IPS-11a (cell line): ENCODE data around the gene PNMA6E.

ENCODE experiments used
- H3K4me3 ChIP-seq: one replicate; pipeline ENCODE4 v1.5.1; 2013; ENCODE audit warnings: low read depth, low read length, control low read depth

PNMA6E gene

DNA sequence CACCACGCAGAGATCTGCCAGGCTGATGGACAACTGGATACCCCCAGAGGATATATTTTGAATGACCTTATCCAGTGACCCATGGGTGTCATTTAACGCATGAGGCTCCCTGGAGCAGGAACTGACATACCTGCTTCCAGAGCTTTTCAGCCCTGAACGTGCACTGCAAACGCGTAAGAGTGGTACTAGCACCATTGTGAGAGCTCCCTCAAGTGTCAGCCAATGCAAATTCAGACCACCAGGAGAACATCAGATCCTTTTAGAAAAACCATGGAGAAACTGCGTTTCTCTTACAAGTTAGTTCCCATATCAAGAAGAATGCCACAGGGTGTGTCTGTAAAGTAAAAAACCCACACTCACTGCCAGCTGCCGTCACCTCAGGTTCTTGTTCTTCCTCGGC is 37.4 kb upstream of the PNMA6E start:
- H3K4me3 ChIP-seq: no peak overlapping the region

DNA sequence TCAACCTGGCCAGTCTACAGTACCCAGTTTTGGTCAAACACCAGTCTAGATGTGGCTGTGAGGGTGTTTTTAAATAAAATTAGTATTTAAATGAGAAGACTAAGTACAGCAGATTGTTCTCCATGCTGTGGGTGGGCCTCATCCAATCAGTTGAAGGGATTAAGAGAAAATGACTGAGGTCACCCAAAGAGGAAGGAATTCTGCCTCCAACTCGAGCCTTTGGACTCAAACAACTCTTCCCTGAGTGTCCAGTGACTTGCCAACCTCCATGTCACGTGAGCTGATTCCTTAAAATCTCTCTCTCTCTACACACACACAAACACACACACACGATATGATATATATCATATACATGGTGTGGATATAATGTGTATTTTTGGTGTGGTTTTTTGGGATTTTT is 34.7 kb upstream of the PNMA6E start:
- H3K4me3 ChIP-seq: no peak overlapping the region

DNA sequence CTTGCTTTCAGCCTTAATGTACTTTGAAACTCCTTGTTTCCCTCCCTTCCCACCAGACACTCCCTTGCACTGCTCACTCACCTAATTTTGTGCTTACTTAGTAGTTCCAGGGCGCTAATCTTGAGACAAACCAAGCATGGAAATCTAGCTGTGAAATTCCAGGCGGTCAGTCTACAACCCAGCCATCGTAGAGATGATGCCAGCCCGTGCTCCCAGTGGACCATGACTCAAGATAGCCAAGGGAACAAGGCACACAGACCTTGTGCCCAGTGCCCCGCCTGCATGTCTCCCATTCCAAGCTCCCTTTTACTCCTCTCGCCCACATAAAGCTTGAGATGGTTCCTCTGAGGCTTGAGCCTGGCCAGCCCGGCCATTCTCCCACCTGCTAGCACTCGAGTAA is 33.7 kb upstream of the PNMA6E start:
- no peak overlapping the region for H3K4me3 ChIP-seq

DNA sequence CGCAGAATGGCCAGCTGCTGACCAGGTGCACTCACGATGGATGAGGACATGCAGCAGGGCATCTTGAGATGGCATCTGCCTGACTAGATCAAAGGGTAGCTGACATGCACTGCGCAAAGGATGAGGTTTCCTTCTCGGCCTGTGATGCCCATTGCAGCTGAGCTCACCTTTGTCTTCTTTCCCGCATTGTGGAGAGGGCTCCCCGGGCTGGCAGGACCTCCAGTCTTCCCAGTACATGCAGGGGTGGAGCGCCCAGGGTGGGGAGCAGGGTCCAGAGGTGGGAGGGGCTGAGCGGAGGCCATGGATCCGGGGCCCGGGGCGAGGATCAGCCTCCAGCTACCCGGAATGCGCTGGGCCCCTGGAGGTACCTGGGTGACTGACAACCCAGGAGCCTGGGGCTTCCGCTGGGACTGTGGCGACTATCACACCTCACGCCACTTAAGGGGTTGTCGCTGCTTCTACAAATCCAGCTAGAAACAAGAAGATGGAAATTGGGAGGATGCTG is 32.7 kb upstream of the PNMA6E start:
- no peak overlapping the region for H3K4me3 ChIP-seq

DNA sequence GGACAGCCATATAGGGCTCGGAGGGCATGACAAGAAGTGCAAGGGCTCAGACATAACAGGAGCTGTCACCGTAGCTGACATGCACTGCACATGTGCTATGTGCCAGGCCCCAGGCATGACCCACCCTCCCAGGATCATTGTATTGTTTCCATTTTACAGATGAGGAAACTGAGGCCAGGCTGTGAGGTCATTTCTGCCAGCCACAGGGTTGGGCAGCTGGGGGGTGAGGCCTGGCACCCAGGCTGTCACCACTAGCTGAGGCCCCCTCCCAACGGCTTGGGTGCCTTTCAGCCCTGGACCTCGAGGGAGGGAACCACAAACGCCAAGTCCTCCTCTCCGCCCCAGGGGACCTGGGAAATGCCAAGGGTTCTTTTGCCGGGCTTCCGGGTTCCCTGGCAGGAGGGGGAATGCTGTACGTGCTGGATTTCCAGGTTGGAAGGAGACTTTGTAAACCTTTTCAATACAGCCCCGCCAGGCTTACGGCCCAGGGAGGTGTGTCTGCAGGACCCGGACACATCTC is 32.1 kb upstream of the PNMA6E start:
- H3K4me3 ChIP-seq: no peak overlapping the region

DNA sequence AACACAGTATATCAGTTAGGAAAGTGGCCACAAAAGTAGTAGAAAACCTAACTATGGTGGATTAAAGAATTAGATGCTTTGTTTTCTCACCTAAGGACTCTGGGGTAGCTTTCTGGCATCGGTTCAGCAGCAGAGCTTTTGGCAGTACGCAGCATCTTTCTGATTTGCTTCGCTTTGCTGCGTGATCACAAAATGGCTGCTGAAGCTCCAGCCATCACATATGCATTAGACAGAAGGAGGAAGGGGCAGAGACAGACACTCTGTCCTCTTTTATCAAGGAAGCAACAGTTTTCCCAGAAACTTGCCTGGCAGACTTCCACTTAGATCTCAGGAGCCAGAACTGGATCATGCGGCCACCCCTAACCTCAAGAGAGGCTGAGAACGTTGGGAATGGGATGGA is 29.6 kb upstream of the PNMA6E start:
- no peak overlapping the region for H3K4me3 ChIP-seq

DNA sequence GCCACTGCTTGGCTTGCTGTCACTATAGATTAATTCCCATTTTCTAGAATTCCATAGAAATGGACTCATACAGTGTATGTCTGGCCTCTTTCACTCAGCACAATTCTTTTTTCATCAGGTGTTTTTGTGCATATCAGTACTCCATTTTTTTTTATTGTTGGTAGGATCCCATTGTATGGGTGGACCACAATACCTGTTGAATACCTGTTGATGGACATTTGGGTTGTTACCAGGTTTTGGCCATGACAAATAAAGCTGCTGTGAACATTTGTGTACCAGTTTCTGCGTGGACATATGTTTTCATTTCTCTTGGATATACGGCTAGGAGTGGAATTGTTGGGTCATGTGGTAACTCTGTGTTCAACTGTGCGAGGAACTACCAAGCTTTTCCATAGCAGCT is 25.1 kb upstream of the PNMA6E start:
- H3K4me3 ChIP-seq: no peak overlapping the region

DNA sequence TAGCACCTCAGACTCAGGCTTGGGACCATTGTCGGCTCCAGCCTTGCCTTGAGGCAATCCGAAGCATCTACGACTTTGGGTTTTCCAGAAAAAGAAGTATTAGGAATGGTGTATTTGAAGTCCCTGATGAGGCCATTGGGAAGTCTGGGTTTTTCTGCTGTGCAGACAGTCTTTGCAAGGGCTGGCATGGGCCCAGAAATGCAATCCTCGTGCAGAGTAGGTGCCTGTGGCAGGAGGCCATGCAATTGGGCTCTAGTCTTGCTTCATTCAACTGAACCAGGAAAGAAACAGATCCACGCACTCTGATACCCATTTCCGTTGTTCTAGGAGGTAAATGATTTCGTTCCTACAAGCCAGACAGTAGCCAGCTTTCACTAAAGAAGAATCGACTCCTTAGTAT is 22.5 kb upstream of the PNMA6E start:
- no peak overlapping the region for H3K4me3 ChIP-seq

DNA sequence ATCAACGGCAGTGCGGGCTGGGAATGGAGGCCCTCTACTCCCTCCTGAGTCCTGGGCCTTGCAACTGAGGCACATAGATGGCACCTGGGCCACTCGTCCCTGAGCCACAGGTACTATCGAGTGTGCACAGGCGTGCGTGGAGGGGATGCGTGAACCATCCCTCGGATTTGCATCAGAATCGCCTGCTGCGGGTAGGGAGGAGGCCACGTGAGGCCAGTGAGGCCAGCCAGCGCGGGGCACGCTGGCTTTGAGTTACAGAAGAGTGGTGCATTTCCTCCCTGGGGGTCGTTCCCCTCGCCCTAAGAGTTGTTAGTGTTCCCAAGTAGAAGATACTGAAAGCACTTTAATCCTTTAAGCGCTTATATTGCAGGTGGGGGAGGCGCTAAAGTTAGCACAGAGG is 20.7 kb upstream of the PNMA6E start:
- H3K4me3 ChIP-seq: no peak overlapping the region

DNA sequence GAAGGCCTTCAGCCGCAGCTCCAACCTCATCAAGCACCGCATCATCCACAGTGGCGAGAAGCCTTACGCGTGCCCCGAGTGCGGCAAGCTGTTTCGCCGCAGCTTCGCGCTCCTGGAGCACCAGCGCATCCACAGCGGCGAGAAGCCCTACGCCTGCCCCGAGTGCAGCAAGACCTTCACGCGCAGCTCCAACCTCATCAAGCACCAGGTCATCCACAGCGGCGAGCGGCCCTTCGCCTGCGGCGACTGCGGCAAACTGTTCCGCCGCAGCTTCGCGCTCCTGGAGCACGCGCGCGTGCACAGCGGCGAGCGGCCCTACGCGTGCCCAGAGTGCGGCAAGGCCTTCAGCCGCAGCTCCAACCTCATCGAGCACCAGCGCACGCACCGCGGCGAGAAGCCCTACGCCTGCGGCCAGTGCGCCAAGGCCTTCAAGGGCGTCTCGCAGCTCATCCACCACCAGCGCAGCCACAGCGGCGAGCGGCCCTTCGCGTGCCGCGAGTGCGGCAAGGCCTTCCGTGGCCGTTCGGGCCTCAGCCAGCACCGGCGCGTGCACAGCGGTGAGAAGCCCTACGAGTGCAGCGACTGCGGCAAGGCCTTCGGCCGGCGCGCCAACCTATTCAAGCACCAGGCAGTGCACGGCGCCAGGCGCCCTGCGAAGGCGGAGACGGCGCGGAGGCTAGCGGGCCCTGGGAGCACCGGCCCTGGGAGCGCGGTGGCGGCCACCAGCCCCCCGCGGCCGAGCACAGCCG is 19.9 kb upstream of the PNMA6E start:
- H3K4me3 ChIP-seq: no peak overlapping the region

DNA sequence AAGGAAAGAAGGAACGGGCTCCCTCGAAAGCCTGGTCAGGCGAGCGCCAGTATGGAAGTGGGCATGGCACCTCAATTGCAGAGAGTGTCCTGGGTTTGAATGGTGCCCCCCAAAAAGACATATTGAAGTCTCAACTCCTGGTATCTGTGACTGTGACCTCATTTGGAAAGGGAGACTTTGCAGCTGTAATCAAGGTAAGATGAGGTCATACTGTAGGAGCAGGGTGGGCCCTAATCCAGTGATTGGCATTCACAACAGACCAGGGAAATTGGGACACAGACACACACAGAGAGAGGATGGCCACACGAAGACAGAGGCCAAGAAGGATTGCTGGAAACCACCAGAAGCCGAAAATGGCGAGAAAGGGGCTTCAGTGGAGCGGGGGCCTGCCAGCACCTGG is 16.5 kb upstream of the PNMA6E start:
- no peak overlapping the region for H3K4me3 ChIP-seq

DNA sequence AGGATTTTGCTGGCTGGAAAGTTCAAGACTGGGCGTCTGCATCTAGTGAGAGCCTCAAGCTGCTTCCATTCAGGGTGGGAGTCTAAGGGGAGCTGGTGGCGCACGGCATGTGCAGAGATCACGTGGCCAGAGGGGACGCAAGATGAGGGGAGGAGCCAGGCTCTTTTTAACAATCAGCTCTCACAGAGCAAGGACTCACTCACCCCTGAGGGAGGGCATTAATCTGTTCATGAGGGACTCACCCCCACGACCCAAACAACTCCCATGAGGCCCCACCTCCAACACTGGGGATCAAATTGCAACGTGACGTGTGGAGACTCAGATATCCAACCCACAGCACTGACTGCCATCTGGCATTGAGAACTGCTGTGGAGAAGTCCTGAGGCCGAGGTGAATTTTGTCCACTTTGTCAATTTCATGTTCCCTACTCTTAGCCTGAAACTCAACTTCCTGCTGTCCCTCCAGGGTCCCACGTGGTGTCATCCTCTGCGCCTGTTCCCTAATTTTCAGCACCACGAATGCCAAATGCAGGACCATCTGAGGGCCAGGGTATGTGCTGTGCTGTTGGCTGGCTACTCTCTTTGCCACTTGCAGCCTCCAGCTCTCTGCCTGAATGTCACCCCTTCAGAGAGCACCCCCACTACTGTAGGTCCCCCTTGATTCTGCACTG is 15.8 kb upstream of the PNMA6E start:
- no peak overlapping the region for H3K4me3 ChIP-seq

DNA sequence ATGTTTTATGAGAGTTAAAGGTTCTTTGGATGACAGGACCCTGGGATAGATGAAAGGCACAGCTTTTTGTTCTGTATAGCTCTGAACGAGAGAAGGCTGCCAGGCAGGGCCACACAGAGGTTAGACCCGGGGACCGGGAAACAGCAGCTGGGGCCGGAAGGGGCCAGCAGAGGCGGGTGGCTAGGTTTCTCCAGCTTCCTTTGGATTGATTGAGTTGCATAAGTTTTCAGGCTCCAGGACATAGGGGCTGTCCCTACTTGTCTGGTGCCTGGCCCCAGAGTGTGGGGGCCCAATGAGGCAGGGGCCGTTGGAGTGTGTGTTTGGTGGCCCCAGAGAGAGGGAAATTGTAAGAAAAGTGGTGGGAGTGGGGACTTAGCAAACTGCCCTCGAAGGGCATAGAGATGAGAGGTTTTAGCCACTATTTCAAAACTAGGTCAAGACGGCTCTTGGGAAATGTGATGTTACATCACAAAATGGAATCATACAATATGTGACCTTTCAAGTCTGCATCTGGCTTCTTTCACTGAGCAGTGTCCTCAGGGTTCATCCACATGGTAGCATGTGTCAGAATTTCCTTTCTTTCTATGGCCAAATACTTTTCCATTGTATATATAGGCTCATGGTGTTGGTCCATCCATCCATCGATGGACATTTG is 13.8 kb upstream of the PNMA6E start:
- no peak overlapping the region for H3K4me3 ChIP-seq

DNA sequence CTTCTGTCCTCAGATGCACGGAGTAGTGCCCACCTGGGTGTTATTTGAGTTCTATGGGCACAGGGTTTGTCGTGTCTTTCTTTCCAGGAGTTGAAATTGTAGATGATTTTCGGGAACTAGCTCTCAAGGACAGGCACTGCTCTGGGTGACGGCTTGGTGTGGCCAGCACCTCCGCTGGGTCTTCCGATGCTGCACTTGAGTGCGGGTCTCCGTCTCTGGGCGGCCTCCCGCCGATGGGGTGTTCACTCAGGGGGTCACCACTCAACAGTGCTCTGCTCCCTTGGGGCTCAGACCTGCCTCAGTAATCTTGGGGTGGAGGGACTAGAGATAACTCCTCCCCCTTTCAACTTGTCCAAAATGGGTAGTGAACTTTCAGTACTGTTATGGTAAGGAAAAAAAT is 12.6 kb upstream of the PNMA6E start:
- H3K4me3 ChIP-seq: no peak overlapping the region

DNA sequence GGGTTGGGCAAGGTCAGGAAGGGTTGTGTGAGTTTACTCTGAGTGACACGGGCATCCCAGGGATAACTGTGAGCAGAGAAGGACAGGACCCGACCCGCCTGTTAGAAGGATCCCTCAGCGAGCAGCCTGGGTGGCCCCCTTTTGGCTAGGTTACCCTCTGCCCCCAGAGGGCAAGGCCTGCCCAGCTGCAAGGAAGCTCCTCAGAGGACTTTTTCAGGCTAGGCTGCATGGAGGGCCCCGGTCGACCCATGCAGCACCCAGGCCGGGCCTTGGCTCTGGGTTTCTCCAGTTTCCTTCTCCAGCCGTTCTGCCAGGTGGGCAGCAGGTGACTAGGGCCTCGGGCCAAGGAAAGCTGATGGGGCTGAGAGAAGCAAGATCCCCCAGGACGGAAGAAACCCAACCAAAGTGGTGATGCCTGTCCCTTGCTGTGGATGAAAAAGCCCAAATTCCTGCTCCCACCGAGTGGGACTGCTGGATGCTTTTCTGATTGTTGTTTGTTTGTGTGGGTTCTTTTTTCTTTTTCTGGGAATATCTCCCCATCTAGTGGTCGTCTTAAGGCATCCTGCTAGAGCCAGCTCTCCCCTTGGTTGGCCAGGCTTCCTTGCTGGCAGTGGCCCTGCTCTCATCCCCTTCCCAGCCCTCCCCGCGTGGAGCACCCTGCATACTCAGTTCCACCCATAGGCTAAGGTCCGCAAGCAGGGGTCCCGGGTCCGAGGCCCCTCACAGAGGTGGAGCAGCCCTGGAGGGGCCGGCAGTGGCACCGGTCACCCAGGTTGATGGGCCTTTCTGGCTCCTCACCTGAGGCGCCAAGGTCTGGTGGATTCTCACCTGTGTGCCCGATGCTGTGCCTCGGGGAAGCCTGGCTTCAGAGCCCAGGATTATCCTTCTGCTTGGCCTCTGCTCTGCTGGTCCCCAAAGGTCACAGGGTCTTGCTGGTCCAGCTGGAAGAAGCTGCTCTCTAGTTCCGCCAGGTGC is 11.9 kb upstream of the PNMA6E start:
- H3K4me3 ChIP-seq: no peak overlapping the region

DNA sequence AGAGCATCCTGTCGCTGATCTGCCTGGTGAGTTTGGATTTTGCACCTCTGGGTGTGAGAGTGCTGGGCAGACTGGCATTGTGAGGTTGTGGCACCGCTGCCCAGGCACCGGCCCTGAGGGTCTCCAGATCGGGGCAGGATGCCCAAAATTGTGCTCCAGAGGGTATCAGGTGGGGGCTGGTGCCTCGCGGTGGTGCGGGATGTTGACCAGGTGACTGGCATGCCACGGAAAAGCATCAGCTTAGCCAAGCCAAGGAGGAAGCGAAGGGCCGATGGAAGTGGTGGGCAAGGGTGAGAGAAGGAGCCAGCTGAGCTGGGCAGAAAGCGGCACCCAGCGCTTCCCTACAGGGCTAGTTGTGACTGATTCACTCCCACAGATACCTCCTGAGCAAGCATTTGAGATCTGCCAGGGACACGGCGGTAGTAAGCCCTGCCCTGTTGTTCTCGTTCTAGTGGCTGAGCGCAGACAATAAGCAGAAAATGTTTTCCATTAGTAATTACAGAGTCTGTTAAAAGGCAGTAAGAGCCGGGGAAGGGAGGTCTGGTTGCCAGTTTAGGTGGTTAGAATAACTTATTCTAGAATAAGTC is 10.9 kb upstream of the PNMA6E start:
- no peak overlapping the region for H3K4me3 ChIP-seq

DNA sequence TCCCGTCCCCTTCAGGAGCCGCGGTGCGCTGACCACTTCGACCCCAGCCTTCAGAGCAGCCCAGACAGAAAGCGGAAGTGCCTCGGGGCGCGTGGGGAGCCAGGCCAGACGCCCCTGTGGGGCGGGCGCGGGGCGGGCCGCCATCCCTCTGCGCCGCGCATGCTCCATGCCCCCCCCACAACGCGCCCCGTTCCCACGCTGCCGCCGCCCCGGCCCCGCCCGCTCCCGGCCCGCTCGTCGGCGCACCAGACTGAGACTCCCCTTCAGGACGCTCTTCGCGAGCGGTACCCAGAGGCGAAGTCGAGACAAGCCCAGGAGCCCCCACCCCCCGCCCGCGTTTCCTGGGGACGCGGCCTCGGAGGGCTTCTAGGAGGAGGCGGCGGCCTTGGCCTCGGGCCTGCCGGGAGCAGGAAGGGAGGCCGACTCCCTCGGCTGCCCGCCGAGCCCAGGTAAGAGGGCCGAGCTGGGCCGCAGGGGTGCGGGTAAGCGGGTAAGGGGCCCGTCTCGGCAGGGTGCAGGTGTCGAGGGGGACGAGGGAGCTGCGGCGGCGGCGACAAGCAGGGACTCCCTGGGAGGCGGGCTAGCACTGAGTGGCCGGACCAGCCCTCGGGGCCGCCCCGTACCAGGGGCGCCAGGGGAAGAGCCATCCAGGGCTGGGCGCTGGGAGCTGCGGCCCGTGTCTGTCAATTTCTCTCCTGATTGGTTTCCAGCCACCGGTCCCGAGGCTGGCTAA is 10.3 kb upstream of the PNMA6E start, which contains the start of gene ZFP92:
ZFP92 (plus strand) TSS at position 218 of the 733 bp plus-strand sequence. CDS start 6,851 bp downstream, outside the sequence.
- no peak within 1 kb of the TSS for H3K4me3 ChIP-seq

DNA sequence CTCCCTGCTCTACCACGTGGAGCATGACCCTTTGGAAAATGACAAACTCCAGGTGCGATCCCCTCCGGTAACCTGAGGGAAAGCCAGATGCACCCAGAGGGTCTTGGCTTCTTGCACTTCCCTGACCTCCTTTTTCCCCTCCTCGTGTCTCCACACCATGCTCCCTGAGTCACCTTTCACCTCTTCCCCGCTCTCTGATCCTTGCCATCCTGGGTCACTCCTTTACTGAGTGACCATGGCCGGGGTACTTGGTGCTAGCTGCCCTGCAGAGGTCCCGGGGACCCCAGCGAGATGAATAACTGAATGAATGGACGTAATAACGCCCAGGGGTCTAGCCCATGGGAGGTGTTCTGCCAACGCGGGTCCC is 9.7 kb upstream of the PNMA6E start:
- no peak overlapping the region for H3K4me3 ChIP-seq

DNA sequence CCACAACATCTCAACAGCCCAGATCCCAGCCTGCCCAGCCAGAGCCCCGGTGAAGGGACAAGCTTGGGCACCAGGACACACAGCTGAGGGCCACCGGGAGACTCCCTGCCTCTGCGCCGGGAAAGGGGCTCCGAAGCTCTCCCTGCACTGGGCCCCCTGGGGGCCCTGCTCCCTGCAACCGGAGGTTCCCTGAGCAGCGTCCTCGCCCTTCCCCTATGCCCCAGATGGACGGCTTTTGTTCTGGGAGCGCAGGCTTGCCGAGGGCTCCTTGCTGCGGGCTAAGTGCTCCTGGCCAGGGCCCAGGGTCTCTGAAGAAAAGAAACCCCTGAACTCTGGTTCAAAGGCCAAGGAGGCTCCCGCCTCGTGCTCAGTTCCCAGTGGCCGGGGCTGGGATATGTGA is 9.2 kb upstream of the PNMA6E start:
- H3K4me3 ChIP-seq: no peak overlapping the region
